22Rv1 (cell line): ENCODE measurements around the gene CNOT4.

ENCODE experiments used
- H3K27ac ChIP-seq: fragments of 450-650 bp; 2 replicates; pipeline ENCODE4 v1.5.1; 2017
- ZFX ChIP-seq: fragments of 450-650 bp; IDR thresholded peaks from 2 replicates; pipeline ENCODE4 v1.6.1; 2017; ENCODE audit warnings: antibody characterized with exemption, borderline replicate concordance
- TF ChIP-seq, protein P1 (sequence below): fragments of 450-650 bp; IDR thresholded peaks from 2 replicates; pipeline ENCODE4 v1.5.1; 2017; ENCODE audit warnings: mild to moderate bottlenecking

The CNOT4 gene, protein sequence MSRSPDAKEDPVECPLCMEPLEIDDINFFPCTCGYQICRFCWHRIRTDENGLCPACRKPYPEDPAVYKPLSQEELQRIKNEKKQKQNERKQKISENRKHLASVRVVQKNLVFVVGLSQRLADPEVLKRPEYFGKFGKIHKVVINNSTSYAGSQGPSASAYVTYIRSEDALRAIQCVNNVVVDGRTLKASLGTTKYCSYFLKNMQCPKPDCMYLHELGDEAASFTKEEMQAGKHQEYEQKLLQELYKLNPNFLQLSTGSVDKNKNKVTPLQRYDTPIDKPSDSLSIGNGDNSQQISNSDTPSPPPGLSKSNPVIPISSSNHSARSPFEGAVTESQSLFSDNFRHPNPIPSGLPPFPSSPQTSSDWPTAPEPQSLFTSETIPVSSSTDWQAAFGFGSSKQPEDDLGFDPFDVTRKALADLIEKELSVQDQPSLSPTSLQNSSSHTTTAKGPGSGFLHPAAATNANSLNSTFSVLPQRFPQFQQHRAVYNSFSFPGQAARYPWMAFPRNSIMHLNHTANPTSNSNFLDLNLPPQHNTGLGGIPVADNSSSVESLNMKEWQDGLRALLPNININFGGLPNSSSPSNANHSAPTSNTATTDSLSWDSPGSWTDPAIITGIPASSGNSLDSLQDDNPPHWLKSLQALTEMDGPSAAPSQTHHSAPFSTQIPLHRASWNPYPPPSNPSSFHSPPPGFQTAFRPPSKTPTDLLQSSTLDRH

DNA sequence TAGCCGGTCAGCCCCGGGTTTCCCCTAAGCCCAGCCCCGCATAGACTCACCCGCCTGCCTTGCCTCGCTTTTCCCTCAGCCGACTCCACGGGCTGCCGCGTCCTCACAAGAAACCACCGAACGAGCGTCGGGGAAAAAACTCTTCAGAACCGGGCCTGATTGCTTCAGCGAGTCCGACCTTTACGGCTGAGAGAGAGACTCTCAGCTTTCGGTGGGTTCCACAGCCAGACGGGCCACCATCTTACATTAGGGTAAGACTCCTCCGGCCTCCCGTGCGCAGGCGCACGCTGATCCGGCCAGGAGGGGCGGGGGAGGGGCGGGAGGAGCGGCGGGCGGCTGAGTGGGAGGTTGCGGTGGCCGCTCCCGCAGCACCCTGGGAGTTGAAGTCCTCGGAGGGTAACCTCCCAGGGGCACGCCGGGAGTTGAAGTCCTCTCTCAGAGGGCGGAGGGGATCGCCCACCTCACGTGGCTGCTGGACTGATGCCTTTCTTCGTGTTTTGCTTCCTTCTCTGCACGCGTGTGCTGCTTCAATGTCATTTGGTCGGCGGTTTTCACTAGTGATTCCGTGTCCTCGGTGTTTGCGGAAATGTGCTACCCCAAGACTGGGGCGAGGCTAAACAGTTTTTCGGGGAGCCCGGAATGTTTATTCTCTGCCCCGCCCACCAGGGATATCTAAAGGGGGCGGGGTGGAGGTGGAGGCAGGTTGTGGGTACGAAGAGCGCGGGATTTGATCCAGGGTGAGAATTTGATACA is at the start of gene CNOT4:
CNOT4 (minus strand) TSS at position 264 of the 753 bp plus-strand sequence. CDS start 71,771 bp downstream, outside the sequence.
- TF ChIP-seq ZFX: no peak
- TF ChIP-seq, protein P1, sequence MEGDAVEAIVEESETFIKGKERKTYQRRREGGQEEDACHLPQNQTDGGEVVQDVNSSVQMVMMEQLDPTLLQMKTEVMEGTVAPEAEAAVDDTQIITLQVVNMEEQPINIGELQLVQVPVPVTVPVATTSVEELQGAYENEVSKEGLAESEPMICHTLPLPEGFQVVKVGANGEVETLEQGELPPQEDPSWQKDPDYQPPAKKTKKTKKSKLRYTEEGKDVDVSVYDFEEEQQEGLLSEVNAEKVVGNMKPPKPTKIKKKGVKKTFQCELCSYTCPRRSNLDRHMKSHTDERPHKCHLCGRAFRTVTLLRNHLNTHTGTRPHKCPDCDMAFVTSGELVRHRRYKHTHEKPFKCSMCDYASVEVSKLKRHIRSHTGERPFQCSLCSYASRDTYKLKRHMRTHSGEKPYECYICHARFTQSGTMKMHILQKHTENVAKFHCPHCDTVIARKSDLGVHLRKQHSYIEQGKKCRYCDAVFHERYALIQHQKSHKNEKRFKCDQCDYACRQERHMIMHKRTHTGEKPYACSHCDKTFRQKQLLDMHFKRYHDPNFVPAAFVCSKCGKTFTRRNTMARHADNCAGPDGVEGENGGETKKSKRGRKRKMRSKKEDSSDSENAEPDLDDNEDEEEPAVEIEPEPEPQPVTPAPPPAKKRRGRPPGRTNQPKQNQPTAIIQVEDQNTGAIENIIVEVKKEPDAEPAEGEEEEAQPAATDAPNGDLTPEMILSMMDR: no peak
- peak within 1 kb of the TSS; percentile 65 for H3K27ac ChIP-seq

DNA sequence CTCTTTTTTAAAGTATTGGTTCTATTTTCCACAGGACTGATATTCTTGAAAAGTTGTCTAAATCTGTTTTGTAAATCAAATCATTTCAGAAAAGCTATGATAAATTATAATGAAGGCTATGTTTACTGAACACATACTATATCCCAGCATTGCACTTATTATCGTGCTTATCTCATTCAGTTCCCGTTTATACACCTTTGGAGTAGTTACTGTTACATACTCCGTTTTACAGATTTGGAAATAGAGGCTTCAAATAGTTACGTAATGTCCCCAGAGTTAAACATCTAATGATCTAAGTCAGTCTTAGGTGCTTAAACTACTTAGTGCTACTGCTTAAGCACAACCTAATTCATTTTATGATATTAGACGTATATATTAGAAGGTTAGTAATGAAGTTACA is 49.0 kb upstream of the CNOT4 start:
- TF ChIP-seq ZFX: no peak
- TF ChIP-seq, protein P1: no peak
- H3K27ac ChIP-seq: peak overlapping the region; percentile 87

DNA sequence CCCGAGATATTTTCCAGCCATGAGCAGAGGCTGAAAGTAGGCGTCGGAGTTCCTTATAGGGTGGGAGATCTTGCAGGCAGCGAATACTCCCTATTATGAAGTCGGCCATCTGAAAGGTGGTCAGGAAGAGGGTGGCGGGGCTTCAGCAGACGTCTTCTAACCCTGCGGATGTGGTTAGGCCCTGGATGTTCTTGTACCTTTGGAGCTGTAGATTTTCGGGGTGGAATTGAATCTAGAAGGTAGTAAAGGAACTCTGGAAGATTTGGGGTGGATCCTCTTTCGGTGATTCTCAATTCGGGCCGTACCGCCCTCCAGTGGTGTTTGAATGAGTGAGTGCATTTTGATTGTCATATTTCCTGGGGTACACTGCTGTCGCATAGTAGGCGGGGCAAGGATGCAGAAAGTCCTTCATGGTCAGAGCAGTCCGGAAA is 48.5 kb upstream of the CNOT4 start:
- no peak for TF ChIP-seq ZFX
- TF ChIP-seq, protein P1: peak; percentile 82
- peak overlapping the region; percentile 87 for H3K27ac ChIP-seq

DNA sequence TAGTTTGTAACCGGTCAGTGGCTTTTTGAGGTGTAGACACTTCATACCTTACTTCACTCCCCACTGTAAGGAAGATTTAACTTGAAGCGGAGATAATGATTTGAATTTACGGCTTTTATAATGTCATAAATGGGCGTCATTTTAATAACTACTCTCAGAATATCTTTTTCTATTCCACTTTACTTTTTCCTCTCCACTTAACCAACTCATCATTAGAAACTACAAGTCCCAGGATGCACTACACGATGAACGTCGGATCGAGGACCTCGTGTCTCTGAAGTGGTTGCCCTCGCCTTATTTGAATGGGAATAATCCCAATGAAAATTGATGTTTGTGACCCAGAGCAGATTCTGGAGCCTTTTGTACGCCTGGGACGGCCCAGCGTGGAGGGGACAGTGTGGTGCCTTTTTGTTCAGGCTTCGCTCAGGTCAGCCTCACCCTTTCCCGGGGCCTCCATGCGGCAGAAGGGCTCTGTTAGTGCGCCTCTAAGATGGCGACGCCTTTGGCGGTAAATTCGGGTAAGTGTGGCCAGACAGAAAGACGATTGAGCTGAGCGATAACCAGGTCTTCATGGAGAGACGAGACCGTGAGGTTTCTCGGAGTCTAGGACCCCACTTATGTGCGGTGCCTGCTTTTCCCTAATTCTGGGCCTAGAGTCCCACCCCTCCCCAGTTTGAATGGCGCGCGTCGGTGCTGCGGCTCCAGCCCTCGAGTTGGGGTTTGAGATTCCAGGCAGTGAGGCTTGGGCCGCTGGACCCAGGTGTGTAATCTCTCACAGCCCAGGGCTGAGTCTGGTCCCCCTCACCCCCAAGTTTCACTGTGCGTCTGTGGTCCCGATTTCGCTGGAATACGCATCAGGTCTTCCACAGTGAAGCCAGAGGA is 47.8 kb upstream of the CNOT4 start, which contains the start of gene NUP205:
NUP205 (plus strand) TSS at position 463 of the 882 bp plus-strand sequence; CDS start at position 491, 28 bp downstream.
- no peak for TF ChIP-seq ZFX
- TF ChIP-seq, protein P1: no peak
- H3K27ac ChIP-seq: peak within 1 kb of the TSS; percentile 87

DNA sequence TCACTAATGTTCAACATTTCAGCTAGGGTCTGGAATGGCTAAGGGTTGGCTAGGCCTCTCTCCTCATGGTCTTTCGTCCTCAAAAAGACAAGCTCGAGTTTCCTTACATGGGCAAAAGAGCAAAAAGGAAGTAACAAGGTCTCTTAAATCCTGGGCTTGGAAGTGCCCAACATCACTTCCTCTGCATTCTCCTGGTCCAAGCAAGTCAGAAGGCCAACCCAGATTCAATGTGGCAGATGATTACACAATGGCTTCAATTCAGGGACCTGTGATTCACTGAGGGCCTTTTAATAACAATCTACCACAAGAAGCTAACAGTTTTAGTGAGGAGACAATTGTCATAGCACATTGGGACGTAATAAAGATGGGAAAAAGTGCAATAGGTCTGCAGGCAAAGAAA is 43.4 kb upstream of the CNOT4 start:
- no peak overlapping the region for H3K27ac ChIP-seq
- TF ChIP-seq, protein P1: no peak
- TF ChIP-seq ZFX: no peak

DNA sequence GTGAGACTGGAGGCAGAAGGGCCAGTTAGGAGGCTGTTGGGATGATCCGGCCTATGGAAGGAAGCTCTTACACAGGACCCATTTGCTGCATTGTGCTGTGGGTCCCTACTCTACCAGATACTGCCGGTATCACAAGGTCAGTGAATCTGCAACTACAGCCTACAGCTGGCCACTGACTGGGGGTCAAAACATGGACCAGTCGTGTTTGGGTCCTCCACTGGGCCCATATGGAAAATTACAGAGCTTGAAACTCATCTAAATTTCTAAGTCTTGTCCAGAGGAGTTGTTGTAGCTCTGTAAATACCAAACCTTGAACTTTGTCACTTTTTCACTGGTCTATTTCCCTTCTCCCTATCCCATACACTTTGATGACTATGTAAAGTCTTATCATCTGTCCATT is 42.2 kb upstream of the CNOT4 start:
- H3K27ac ChIP-seq: no peak overlapping the region
- TF ChIP-seq, protein P1: no peak
- no peak for TF ChIP-seq ZFX
